ENCODE measurements around the gene GLT1D1.

The GLT1D1 gene

GRCh38 chr12:128916425-128916824, 63.1 kb downstream of the GLT1D1 start:
- DNase-seq, result no peak

- no peak for DNase-seq
Measured at GRCh38 chr12:128918481-128919260, 65.4 kb downstream of the GLT1D1 start.

- DNase-seq, result peak; percentile 82 to 90 (median 88)
Measured at GRCh38 chr12:128920468-128920867, 67.2 kb downstream of the GLT1D1 start.

GRCh38 chr12:128928361-128928760, 75.1 kb downstream of the GLT1D1 start:
- DNase-seq, result no peak

- DNase-seq, result no peak
Measured at GRCh38 chr12:128929057-128929456, 75.8 kb downstream of the GLT1D1 start.

- no peak for DNase-seq
Measured at GRCh38 chr12:128930606-128931005, 77.3 kb downstream of the GLT1D1 start.

GRCh38 chr12:128932521-128932920, 79.2 kb downstream of the GLT1D1 start:
- DNase-seq, result no peak

- no peak for DNase-seq
Measured at GRCh38 chr12:128933039-128933438, 79.8 kb downstream of the GLT1D1 start.

- DNase-seq, result no peak
Measured at GRCh38 chr12:128933926-128934325, 80.6 kb downstream of the GLT1D1 start.

GRCh38 chr12:128938886-128939285, 85.6 kb downstream of the GLT1D1 start:
- no peak for DNase-seq

GRCh38 chr12:128940090-128940888, 87.0 kb downstream of the GLT1D1 start:
- DNase-seq, result no peak

GRCh38 chr12:128940974-128941373, 87.7 kb downstream of the GLT1D1 start:
- DNase-seq, result peak; percentile 10 to 43 (median 37)

GRCh38 chr12:128942960-128943477, 89.7 kb downstream of the GLT1D1 start:
- no peak for DNase-seq

GRCh38 chr12:128944956-128945355, 91.7 kb downstream of the GLT1D1 start:
- no peak for DNase-seq

GRCh38 chr12:128947209-128947608, 93.9 kb downstream of the GLT1D1 start:
- no peak for DNase-seq

- DNase-seq, result no peak
Measured at GRCh38 chr12:128949086-128949485, 95.8 kb downstream of the GLT1D1 start.

- DNase-seq, result no peak
Measured at GRCh38 chr12:128951448-128951847, 98.2 kb downstream of the GLT1D1 start.

- no peak for DNase-seq
Measured at GRCh38 chr12:128956755-128957154, 103.5 kb downstream of the GLT1D1 start.

GRCh38 chr12:128959901-128960300, 106.6 kb downstream of the GLT1D1 start:
- DNase-seq, result no peak

GRCh38 chr12:128961308-128961902, 108.1 kb downstream of the GLT1D1 start:
- DNase-seq, result no peak

GRCh38 chr12:128961957-128962356, 108.7 kb downstream of the GLT1D1 start:
- DNase-seq, result no peak

GRCh38 chr12:128966203-128966810, 113.0 kb downstream of the GLT1D1 start:
- DNase-seq, result no peak

GRCh38 chr12:128968668-128969067, 115.4 kb downstream of the GLT1D1 start:
- DNase-seq, result no peak
